GM10248 (cell line): ENCODE results near the gene NOC2L.

Experiments used
- CTCF ChIA-PET: fragments of 300-600 bp; sonication (Branson Sonifier 250); formaldehyde crosslinking; extraction: SDS; loops from one replicate; lab custom pipeline; 2021; ENCODE audit warnings: antibody characterized with exemption; lab: Yijun Ruan, JAX
- POLR2A ChIA-PET: fragments of 350-650 bp; sonication (Branson Sonifier 250); formaldehyde crosslinking; extraction: SDS; loops from one replicate; lab custom pipeline; 2020; ENCODE audit warnings: antibody characterized with exemption; lab: Yijun Ruan, JAX
- DNase-seq: peaks from one replicate; pipeline ENCODE4 v3.0.0; 2012; ENCODE audit errors: extremely low spot score
- CTCF ChIP-seq: IDR thresholded peaks from 2 replicates; pipeline ENCODE4 v1.5.1; 2012; ENCODE audit warnings: mild to moderate bottlenecking, low read depth; ENCODE audit errors: extremely low read depth, missing control alignments, control extremely low read depth

The NOC2L gene

GRCh38 chr1:958823-959730 lies at the start of gene NOC2L:
NOC2L (minus strand) TSS chr1:959256; CDS start chr1:959240, 16 bp downstream.
- peak; percentile 95 for DNase-seq
- no peak for TF ChIP-seq CTCF
- POLR2A ChIA-PET, result no interaction called here
- CTCF ChIA-PET, result no interaction called here

GRCh38 chr1:1006305-1007159 lies 47.5 kb upstream of the NOC2L start:
- no peak for DNase-seq
- CTCF ChIA-PET, result interaction anchor here (1.2 to 2.5 kb wide), 3 partner anchors 13 to 56 kb away, joined by 4 to 7 read pairs (median 6); no protein-coding TSS in a partner anchor
- TF ChIP-seq CTCF, result no peak
- POLR2A ChIA-PET, result no interaction called here

- CTCF ChIA-PET, result interaction anchor here (1.6 to 5.6 kb wide), 3 partner anchors 12 to 57 kb away, joined by 4 to 54 read pairs (median 6); no protein-coding TSS in a partner anchor
- TF ChIP-seq CTCF, result no peak
- DNase-seq, result no peak
- POLR2A ChIA-PET, result no interaction called here
Measured at GRCh38 chr1:1005774-1006304, 46.8 kb upstream of the NOC2L start.

- no peak for DNase-seq
- no peak for TF ChIP-seq CTCF
- CTCF ChIA-PET, result interaction anchor here (1.5 to 5.6 kb wide), 5 partner anchors 9 to 58 kb away, joined by 4 to 54 read pairs (median 6); no protein-coding TSS in a partner anchor
- POLR2A ChIA-PET, result no interaction called here
Measured at GRCh38 chr1:1004780-1005697, 46.0 kb upstream of the NOC2L start.

- no peak for DNase-seq
- ChIA-PET CTCF (interaction anchor here (1.5 to 5.6 kb wide), 4 partner anchors 10 to 55 kb away, joined by 4 to 54 read pairs (median 8); no protein-coding TSS in a partner anchor), POLR2A (no interaction called here)
- no peak for TF ChIP-seq CTCF
Measured at GRCh38 chr1:1004420-1004779, 45.3 kb upstream of the NOC2L start.
